H1 (cell line): ENCODE data around the gene MRPS5. TPM values are rescaled to one million over a fixed set of nuclear protein-coding genes. Genes with fewer than 3 reads are reported as not detected.

ENCODE experiments used
- CTCF ChIA-PET: fragments of 300-600 bp; sonication (Branson Sonifier 250); formaldehyde crosslinking; loops from one replicate; lab custom pipeline; 2021; ENCODE audit not compliant: partially characterized antibody; lab: Charles Lee
- POLR2A ChIA-PET: fragments of 300-600 bp; sonication (Branson Sonifier 250); formaldehyde crosslinking; loops from one replicate; lab custom pipeline; 2021; ENCODE audit warnings: inconsistent platforms; ENCODE audit not compliant: partially characterized antibody; lab: Charles Lee
- DNase-seq, 2 experiments: peaks; one replicate each; pipeline versions ENCODE4 v3.0.0 to v3.0.0-alpha.2; 2010 to 2022; ENCODE audit warnings: low spot score in 2 of 2, low read depth in 1 of 2, mixed read lengths in 1 of 2
- FAIRE-seq: peaks from 2 replicates; lab custom pipeline; 2011; peaks lifted over from hg19 to GRCh38; lab: Jason Lieb, UNC
- H2AFZ ChIP-seq: 2 replicates; pipeline ENCODE4 v1.8.1; 2012; ENCODE audit warnings: low read length, inconsistent platforms
- H2AK5ac ChIP-seq: 2 replicates; pipeline ENCODE4 v1.6.1; 2013; ENCODE audit warnings: low read depth, low read length
- H2BK120ac ChIP-seq: replicated peaks from 2 replicates; pipeline ENCODE3; 2013; ENCODE audit warnings: low read depth, low read length, inconsistent platforms
- H2BK12ac ChIP-seq: 2 replicates; pipeline ENCODE4 v1.6.1; 2013; ENCODE audit warnings: low read depth, low read length
- H2BK15ac ChIP-seq: 2 replicates; pipeline ENCODE4 v1.6.1; 2013; ENCODE audit warnings: low read length
- H2BK20ac ChIP-seq: 2 replicates; pipeline ENCODE4 v1.6.1; 2013; ENCODE audit warnings: low read length
- H2BK5ac ChIP-seq: 2 replicates; pipeline ENCODE4 v1.6.1; 2013; ENCODE audit warnings: low read depth, low read length
- H3K14ac ChIP-seq: 2 replicates; pipeline ENCODE4 v1.6.1; 2013; ENCODE audit warnings: inconsistent platforms; ENCODE audit not compliant: insufficient read length
- H3K18ac ChIP-seq: 2 replicates; pipeline ENCODE4 v1.6.1; 2013; ENCODE audit warnings: low read length; ENCODE audit errors: extremely low read depth
- H3K23ac ChIP-seq: 2 replicates; pipeline ENCODE4 v1.6.1; 2013; ENCODE audit warnings: inconsistent platforms; ENCODE audit not compliant: insufficient read length
- H3K23me2 ChIP-seq: 2 replicates; pipeline ENCODE4 v1.6.1; 2013; ENCODE audit warnings: low read depth, low read length
- H3K27ac ChIP-seq: 2 replicates; pipeline ENCODE4 v1.6.1; 2011; ENCODE audit warnings: low read depth, low read length, inconsistent platforms
- H3K27me3 ChIP-seq, 4 experiments: replicated peaks in 1 of 4; 1 replicate in 1 of 4; 2 replicates in 3 of 4; pipeline versions ENCODE4 v1.6.1 to v1.8.1; 2011 to 2013; ENCODE audit warnings: low read length in 3 of 4, mild to moderate bottlenecking in 3 of 4, inconsistent platforms in 2 of 4, mixed read lengths in 2 of 4, moderate library complexity in 1 of 4; ENCODE audit not compliant: control insufficient read depth in 3 of 4, insufficient read depth in 3 of 4; ENCODE audit errors: extremely low read depth in 1 of 4
- H3K36me3 ChIP-seq, 4 experiments: 2 replicates each; pipeline versions ENCODE4 v1.6.1 to v1.8.1; 2011 to 2013; ENCODE audit warnings: mild to moderate bottlenecking in 4 of 4, low read length in 3 of 4, moderate library complexity in 2 of 4, control low read depth in 1 of 4, inconsistent platforms in 1 of 4; ENCODE audit not compliant: insufficient read depth in 4 of 4, control insufficient read depth in 2 of 4
- H3K4ac ChIP-seq: replicated peaks from 2 replicates; pipeline ENCODE3; 2013; ENCODE audit warnings: low read length, low read depth, mixed read lengths, inconsistent platforms; ENCODE audit not compliant: insufficient read length
- H3K4me1 ChIP-seq, 4 experiments: replicated peaks in 1 of 4; 1 replicate in 1 of 4; 2 replicates in 3 of 4; pipeline versions ENCODE4 v1.6.1 to v1.8.1; 2011 to 2013; ENCODE audit warnings: low read length in 3 of 4, inconsistent platforms in 2 of 4, mixed read lengths in 1 of 4; ENCODE audit not compliant: insufficient read depth in 4 of 4, control insufficient read depth in 3 of 4
- H3K4me2 ChIP-seq, 2 experiments: 2 replicates each; pipeline versions ENCODE4 v1.6.1 to v1.8.1; 2011 to 2013; ENCODE audit warnings: low read depth in 2 of 2, low read length in 2 of 2, control low read depth in 1 of 2, inconsistent platforms in 1 of 2, mild to moderate bottlenecking in 1 of 2; ENCODE audit not compliant: insufficient read depth in 1 of 2
- H3K4me3 ChIP-seq, 4 experiments: fragments of 200-600, 300-600 bp in 1 of 4; sonication (generic), shearing (Covaris generic), sonication (Bioruptor Twin) in 1 of 4; 2 replicates each; pipeline versions ENCODE4 v1.5.1 to v1.8.1; 2011 to 2016; ENCODE audit warnings: low read length in 4 of 4, low read depth in 3 of 4, control low read depth in 2 of 4, inconsistent platforms in 2 of 4, mild to moderate bottlenecking in 2 of 4, mixed read lengths in 1 of 4, moderate library complexity in 1 of 4; ENCODE audit not compliant: insufficient read depth in 2 of 4; ENCODE audit errors: extremely low read depth in 1 of 4
- H3K56ac ChIP-seq: replicated peaks from 2 replicates; pipeline ENCODE3; 2013; ENCODE audit warnings: low read depth, mild to moderate bottlenecking, mixed read lengths, low read length, inconsistent platforms; ENCODE audit not compliant: insufficient read length
- H3K79me1 ChIP-seq: 2 replicates; pipeline ENCODE4 v1.6.1; 2013; ENCODE audit warnings: low read depth, low read length, control low read depth
- H3K79me2 ChIP-seq, 2 experiments: 2 replicates each; pipeline versions ENCODE4 v1.6.1 to v1.8.1; 2012 to 2013; ENCODE audit warnings: low read length in 2 of 2, mild to moderate bottlenecking in 2 of 2, inconsistent platforms in 1 of 2; ENCODE audit not compliant: insufficient read depth in 2 of 2, control insufficient read depth in 1 of 2
- H3K9ac ChIP-seq, 4 experiments: replicated peaks in 1 of 4; 1 replicate in 1 of 4; 2 replicates in 3 of 4; pipeline versions ENCODE4 v1.6.1 to v1.8.1; 2011 to 2013; ENCODE audit warnings: low read depth in 3 of 4, low read length in 3 of 4, control low read depth in 2 of 4, mild to moderate bottlenecking in 2 of 4, moderate library complexity in 2 of 4, inconsistent platforms in 1 of 4; ENCODE audit errors: extremely low read depth in 1 of 4
- H3K9me3 ChIP-seq, 2 experiments: 2 replicates each; pipeline versions ENCODE4 v1.6.1 to v1.8.1; 2012 to 2013; ENCODE audit warnings: mild to moderate bottlenecking in 2 of 2, moderate library complexity in 2 of 2, control low read depth in 1 of 2, inconsistent platforms in 1 of 2, low read depth in 1 of 2, low read length in 1 of 2, mixed read lengths in 1 of 2; ENCODE audit not compliant: insufficient read depth in 2 of 2
- H4K20me1 ChIP-seq, 2 experiments: replicated peaks in 1 of 2; 2 replicates each; pipeline versions ENCODE3 to v1.8.1; 2011 to 2013; ENCODE audit warnings: inconsistent platforms in 2 of 2, low read length in 2 of 2, mild to moderate bottlenecking in 1 of 2; ENCODE audit not compliant: insufficient read depth in 2 of 2, control insufficient read depth in 1 of 2
- H4K5ac ChIP-seq: 2 replicates; pipeline ENCODE4 v1.6.1; 2013; ENCODE audit warnings: low read length, low read depth, mixed read lengths, inconsistent platforms; ENCODE audit not compliant: insufficient read length
- H4K8ac ChIP-seq: 2 replicates; pipeline ENCODE4 v1.8.0; 2013; ENCODE audit warnings: mild to moderate bottlenecking, moderate library complexity, low read length, inconsistent platforms; ENCODE audit not compliant: insufficient read depth; ENCODE audit errors: extremely low read depth
- H4K91ac ChIP-seq: replicated peaks from 2 replicates; pipeline ENCODE3; 2013; ENCODE audit warnings: low read length, mixed read lengths, inconsistent platforms; ENCODE audit not compliant: insufficient read length
- ASH2L ChIP-seq: fragments of 200-600, 300-600 bp; sonication (generic); IDR thresholded peaks from one replicate; pipeline ENCODE4 v1.7.1; 2017; ENCODE audit warnings: low read length
- CBX5 ChIP-seq: fragments of 300-800, 300-1000 bp; sonication (generic); IDR thresholded peaks from 2 replicates; pipeline ENCODE4 v1.7.1; 2016; ENCODE audit warnings: antibody characterized with exemption, low read length, low read depth
- GABPA ChIP-seq: IDR thresholded peaks from 2 replicates; pipeline ENCODE4 v1.6.1; 2011; ENCODE audit warnings: mild to moderate bottlenecking, low read length, moderate library complexity, borderline replicate concordance; ENCODE audit not compliant: insufficient read depth
- RAD21 ChIP-seq, 2 experiments: IDR thresholded peaks in 1 of 2; conservative IDR thresholded peaks in 1 of 2; 2 replicates each; pipeline ENCODE4 v1.6.1; 2011; ENCODE audit warnings: low read depth in 2 of 2, low read length in 2 of 2, improper control_type of control experiment in 1 of 2, inconsistent platforms in 1 of 2, mild to moderate bottlenecking in 1 of 2, moderate library complexity in 1 of 2
- RFX5 ChIP-seq: IDR thresholded peaks from 2 replicates; pipeline ENCODE4 v1.6.1; 2011; ENCODE audit warnings: low read depth, low read length, improper control_type of control experiment, borderline replicate concordance
- WGBS, 2 experiments: shearing (Covaris generic) in 1 of 2; methylation state at CpG; one replicate each; pipeline versions ENCODE4 v1.1.6 to v1.1.7; 2013 to 2015; ENCODE audit warnings: low lambda C conversion rate in 2 of 2, mixed read lengths in 2 of 2, inconsistent platforms in 1 of 2, low coverage in 1 of 2, missing lambda C conversion rate in 1 of 2; ENCODE audit not compliant: insufficient replicate concordance in 2 of 2, insufficient coverage in 1 of 2, insufficient read length in 1 of 2; ENCODE audit errors: extremely low coverage in 1 of 2, missing lambda C conversion rate in 1 of 2; 5-methylcytosine and 5-hydroxymethylcytosine counted together
- polyA plus RNA-seq, 7 experiments: library from polyadenylated mRNA; depleted of rRNA in 3 of 7; stranded (reverse) in 5 of 7; unstranded in 2 of 7; fragments of >200 nt in 5 of 7; fragments of 200-250 nt in 2 of 7; gene quantifications; 1 replicate in 5 of 7; 2 replicates in 1 of 7; 4 replicates in 1 of 7; pipeline versions ENCODE4 v1.2.1 to v1.2.3, GENCODE V29; 2011 to 2013; ENCODE audit warnings: missing spikeins in 2 of 7, mixed read lengths in 2 of 7
- total RNA-seq: library from RNA; stranded (reverse); fragmentation: NEBNext Ultra II Directional; extraction: Animal tissue kit (Norgen Biotek cat#: 25700); gene quantifications from 2 replicates; pipeline ENCODE4 v1.2.1, GENCODE V29; 2021
- TF ChIP-seq, protein P1 (sequence below), 3 experiments: IDR thresholded peaks; 1 replicate in 2 of 3; 2 replicates in 1 of 3; pipeline versions ENCODE4 v1.5.1 to v1.6.1; 2011; ENCODE audit warnings: low read length in 3 of 3, mild to moderate bottlenecking in 3 of 3, inconsistent platforms in 2 of 3, low read depth in 1 of 3, moderate library complexity in 1 of 3; ENCODE audit not compliant: insufficient read depth in 1 of 3; ENCODE audit errors: control extremely low read depth in 1 of 3

Gene MRPS5
- total and polyA plus RNA-seq, 2 of the 8 experiments (the other 6 are each of a cell fraction or from before 2014, with no cell fraction given) = 36.7 to 53.0 TPM

DNA sequence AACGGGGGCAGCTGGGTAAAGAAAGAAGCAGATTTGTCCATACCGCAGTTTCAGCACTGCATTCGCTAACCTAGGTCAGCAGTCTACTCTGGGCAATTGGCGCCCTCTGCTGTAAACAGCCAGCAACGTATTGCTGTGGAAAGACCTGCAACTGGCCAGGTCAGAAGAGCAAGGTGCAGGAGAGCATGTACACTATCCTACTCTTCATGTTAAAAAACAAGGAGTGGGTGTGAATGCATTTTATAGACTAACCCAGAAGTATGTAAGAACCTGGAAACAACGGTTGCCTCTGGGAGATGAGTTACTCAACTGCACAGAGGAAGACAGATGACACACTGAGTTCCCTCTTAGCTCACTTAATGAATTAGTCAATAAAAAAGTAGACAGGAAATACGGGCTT is 6.2 kb downstream of the MRPS5 start:
- Histone ChIP-seq H3K79me2 (peaks cover 5 to 28% of the 10 kb centered on the region in 2 experiments; a peak in 3 of 4 replicates), H4K91ac (no peak overlapping the region), H3K4me2 (no peak overlapping the region), H3K36me3 (peaks cover 0 to 21% (median 12%) of the 10 kb centered on the region in 4 experiments; a peak in 5 of 8 replicates), H3K9me3 (no peaks in the 10 kb centered on the region), H4K8ac (no peak overlapping the region), H4K5ac (no peak overlapping the region), H2BK12ac (no peak overlapping the region), H2BK20ac (no peak overlapping the region), H3K79me1 (peaks cover 3% of the 10 kb centered on the region; the same call in 1 of the 2 replicates), H3K27ac (no peak overlapping the region), H3K23ac (no peak overlapping the region), H3K18ac (no peak overlapping the region), H3K9ac (no peak overlapping the region), H3K14ac (no peak overlapping the region), H3K23me2 (no peaks in the 10 kb centered on the region), H3K4ac (no peak overlapping the region), H3K4me3 (no peak overlapping the region), H4K20me1 (peaks cover 0 to 5% of the 10 kb centered on the region in 2 experiments), H2BK5ac (no peak overlapping the region), H2BK15ac (no peak overlapping the region), H2AK5ac (no peak overlapping the region), H3K27me3 (no peaks in the 10 kb centered on the region), H3K56ac (no peak overlapping the region), H2BK120ac (no peak overlapping the region), H3K4me1 (no peaks in the 10 kb centered on the region; a peak in 1 of 7 replicates), H2AFZ (no peak overlapping the region)
- ChIA-PET CTCF (interaction anchor here (0.5 to 3.7 kb wide), 25 partner anchors 9 to 1356 kb away, joined by 3 to 40 read pairs (median 4); partner anchors contain the start of gene ZNF514), POLR2A (no interaction called here)
- FAIRE-seq (peak; percentile 55), DNase-seq (peak in 1 of 2 experiments; percentile 63)
- WGBS, 2 experiments = 47% methylated on average over 7 of the region's 7 CpGs; no CpG with 5 or more reads in 1 of the 2 experiments
- TF ChIP-seq CBX5 (no peak), RAD21 (IDR thresholded peaks at IDR 0.05 in 1 of 2, conservative IDR thresholded peaks at IDR 0.05 in 1 of 2; ENCODE audit: low read depth in 2 of 2, low read length in 2 of 2) (peak; percentile 85 to 89), RFX5 (no peak), ASH2L (no peak), GABPA (no peak)
- TF ChIP-seq, protein P1, sequence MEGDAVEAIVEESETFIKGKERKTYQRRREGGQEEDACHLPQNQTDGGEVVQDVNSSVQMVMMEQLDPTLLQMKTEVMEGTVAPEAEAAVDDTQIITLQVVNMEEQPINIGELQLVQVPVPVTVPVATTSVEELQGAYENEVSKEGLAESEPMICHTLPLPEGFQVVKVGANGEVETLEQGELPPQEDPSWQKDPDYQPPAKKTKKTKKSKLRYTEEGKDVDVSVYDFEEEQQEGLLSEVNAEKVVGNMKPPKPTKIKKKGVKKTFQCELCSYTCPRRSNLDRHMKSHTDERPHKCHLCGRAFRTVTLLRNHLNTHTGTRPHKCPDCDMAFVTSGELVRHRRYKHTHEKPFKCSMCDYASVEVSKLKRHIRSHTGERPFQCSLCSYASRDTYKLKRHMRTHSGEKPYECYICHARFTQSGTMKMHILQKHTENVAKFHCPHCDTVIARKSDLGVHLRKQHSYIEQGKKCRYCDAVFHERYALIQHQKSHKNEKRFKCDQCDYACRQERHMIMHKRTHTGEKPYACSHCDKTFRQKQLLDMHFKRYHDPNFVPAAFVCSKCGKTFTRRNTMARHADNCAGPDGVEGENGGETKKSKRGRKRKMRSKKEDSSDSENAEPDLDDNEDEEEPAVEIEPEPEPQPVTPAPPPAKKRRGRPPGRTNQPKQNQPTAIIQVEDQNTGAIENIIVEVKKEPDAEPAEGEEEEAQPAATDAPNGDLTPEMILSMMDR (IDR thresholded peaks at IDR 0.05; ENCODE audit: control extremely low read depth in 1 of 3, insufficient read depth in 1 of 3, low read depth in 1 of 3, low read length in 3 of 3) = peak; percentile 82 to 93 (median 84)
